Duodenal mucosa (tissue), 2 donors: ENCODE measurements around the gene ALCAM.
A peak's percentile ranks its signal among the peaks of the same experiment; 100 is the strongest.

Experiments used
- H3K27ac ChIP-seq: one replicate; pipeline ENCODE4 v1.7.0; 2013; ENCODE audit warnings: low read depth, low read length
- H3K27me3 ChIP-seq, 2 donors: one replicate each; pipeline ENCODE4 v1.7.0; 2013; ENCODE audit warnings: low read length in 2 of 2, control low read depth in 1 of 2; ENCODE audit not compliant: insufficient read depth in 2 of 2, control insufficient read depth in 1 of 2
- H3K36me3 ChIP-seq, 2 donors: one replicate each; pipeline ENCODE4 v1.7.0; 2013; ENCODE audit warnings: low read length in 2 of 2, control low read depth in 1 of 2; ENCODE audit not compliant: insufficient read depth in 2 of 2, control insufficient read depth in 1 of 2
- H3K4me1 ChIP-seq, 2 donors: one replicate each; pipeline ENCODE4 v1.7.0; 2013; ENCODE audit warnings: low read length in 2 of 2, control low read depth in 1 of 2; ENCODE audit not compliant: insufficient read depth in 2 of 2, control insufficient read depth in 1 of 2
- H3K4me3 ChIP-seq, 2 donors: one replicate each; pipeline ENCODE4 v1.7.0; 2013; ENCODE audit warnings: low read length in 2 of 2, low read depth in 1 of 2
- H3K9ac ChIP-seq, 2 donors: one replicate each; pipeline ENCODE4 v1.7.0; 2013; ENCODE audit warnings: low read length in 2 of 2, low read depth in 1 of 2
- H3K9me3 ChIP-seq, 2 donors: one replicate each; pipeline ENCODE4 v1.7.0; 2013; ENCODE audit warnings: low read length in 2 of 2, control low read depth in 1 of 2; ENCODE audit not compliant: control insufficient read depth in 1 of 2

Gene ALCAM

GRCh38 chr3:105343991-105344390 is 22.7 kb upstream of the ALCAM start:
- Histone ChIP-seq H3K27ac (no peak overlapping the region), H3K36me3 (no peaks in the 10 kb centered on the region), H3K9ac (no peak overlapping the region), H3K4me3 (no peak overlapping the region), H3K27me3 (no peaks in the 10 kb centered on the region), H3K9me3 (no peaks in the 10 kb centered on the region), H3K4me1 (no peaks in the 10 kb centered on the region)

- Histone ChIP-seq H3K4me3 (no peak overlapping the region), H3K27ac (no peak overlapping the region), H3K4me1 (no peaks in the 10 kb centered on the region), H3K9ac (no peak overlapping the region), H3K36me3 (no peaks in the 10 kb centered on the region), H3K27me3 (no peaks in the 10 kb centered on the region), H3K9me3 (no peaks in the 10 kb centered on the region)
Measured at GRCh38 chr3:105345156-105345555, 21.6 kb upstream of the ALCAM start.

- Histone ChIP-seq H3K9me3 (no peaks in the 10 kb centered on the region), H3K27ac (no peak overlapping the region), H3K36me3 (no peaks in the 10 kb centered on the region), H3K4me3 (no peak overlapping the region), H3K4me1 (no peaks in the 10 kb centered on the region), H3K9ac (no peak overlapping the region), H3K27me3 (peaks cover 3 to 7% of the 10 kb centered on the region in 2 donors)
Measured at GRCh38 chr3:105347625-105348302, 18.9 kb upstream of the ALCAM start.

GRCh38 chr3:105348307-105348706 is 18.4 kb upstream of the ALCAM start:
- no peak overlapping the region for H3K27ac ChIP-seq
- no peak overlapping the region for H3K9ac ChIP-seq
- no peaks in the 10 kb centered on the region for H3K4me1 ChIP-seq
- no peak overlapping the region for H3K4me3 ChIP-seq
- H3K36me3 ChIP-seq = no peaks in the 10 kb centered on the region
- no peaks in the 10 kb centered on the region for H3K9me3 ChIP-seq
- peaks cover 3 to 12% of the 10 kb centered on the region in 2 donors for H3K27me3 ChIP-seq

- H3K4me1 ChIP-seq = no peaks in the 10 kb centered on the region
- H3K9me3 ChIP-seq = no peaks in the 10 kb centered on the region
- peaks cover 12 to 28% of the 10 kb centered on the region in 2 donors for H3K27me3 ChIP-seq
- no peak overlapping the region for H3K9ac ChIP-seq
- no peak overlapping the region for H3K27ac ChIP-seq
- H3K4me3 ChIP-seq = no peak overlapping the region
- H3K36me3 ChIP-seq = no peaks in the 10 kb centered on the region
Measured at GRCh38 chr3:105349684-105350387, 16.9 kb upstream of the ALCAM start.

- H3K27ac ChIP-seq = no peak overlapping the region
- H3K9ac ChIP-seq = no peak overlapping the region
- no peaks in the 10 kb centered on the region for H3K4me1 ChIP-seq
- peaks cover 12 to 35% of the 10 kb centered on the region in 2 donors for H3K27me3 ChIP-seq
- H3K9me3 ChIP-seq = no peaks in the 10 kb centered on the region
- H3K4me3 ChIP-seq = no peak overlapping the region
- H3K36me3 ChIP-seq = no peaks in the 10 kb centered on the region
Measured at GRCh38 chr3:105351821-105352220, 14.9 kb upstream of the ALCAM start.

GRCh38 chr3:105352976-105353375 is 13.7 kb upstream of the ALCAM start:
- Histone ChIP-seq H3K36me3 (no peaks in the 10 kb centered on the region), H3K4me3 (no peak overlapping the region), H3K27ac (no peak overlapping the region), H3K9me3 (no peaks in the 10 kb centered on the region), H3K27me3 (peaks cover 12 to 35% of the 10 kb centered on the region in 2 donors), H3K4me1 (no peaks in the 10 kb centered on the region), H3K9ac (no peak overlapping the region)

- H3K9me3 ChIP-seq = no peaks in the 10 kb centered on the region
- H3K36me3 ChIP-seq = no peaks in the 10 kb centered on the region
- no peak overlapping the region for H3K27ac ChIP-seq
- peak overlapping the region; percentile 46 to 48 for H3K4me3 ChIP-seq
- H3K27me3 ChIP-seq = peaks cover 12 to 35% of the 10 kb centered on the region in 2 donors
- no peaks in the 10 kb centered on the region for H3K4me1 ChIP-seq
- H3K9ac ChIP-seq = no peak overlapping the region
Measured at GRCh38 chr3:105353485-105354161, 13.1 kb upstream of the ALCAM start.

- Histone ChIP-seq H3K9me3 (no peaks in the 10 kb centered on the region), H3K36me3 (no peaks in the 10 kb centered on the region), H3K4me1 (no peaks in the 10 kb centered on the region), H3K27ac (no peak overlapping the region), H3K4me3 (no peak overlapping the region), H3K9ac (no peak overlapping the region), H3K27me3 (peaks cover 12 to 35% of the 10 kb centered on the region in 2 donors)
Measured at GRCh38 chr3:105354429-105354828, 12.3 kb upstream of the ALCAM start.

GRCh38 chr3:105355408-105356061 is 11.2 kb upstream of the ALCAM start:
- Histone ChIP-seq H3K27me3 (peaks cover 12 to 35% of the 10 kb centered on the region in 2 donors), H3K36me3 (no peaks in the 10 kb centered on the region), H3K9ac (no peak overlapping the region), H3K9me3 (no peaks in the 10 kb centered on the region), H3K27ac (no peak overlapping the region), H3K4me3 (no peak overlapping the region), H3K4me1 (no peaks in the 10 kb centered on the region)
